Inflammatory macrophage (primary cell): ENCODE measurements around the gene LPP.

ENCODE experiments used
- DNase-seq, 2 donors: peaks; one replicate each; pipeline ENCODE4 v3.0.0-alpha.2; 2020 to 2022

The LPP gene

DNA sequence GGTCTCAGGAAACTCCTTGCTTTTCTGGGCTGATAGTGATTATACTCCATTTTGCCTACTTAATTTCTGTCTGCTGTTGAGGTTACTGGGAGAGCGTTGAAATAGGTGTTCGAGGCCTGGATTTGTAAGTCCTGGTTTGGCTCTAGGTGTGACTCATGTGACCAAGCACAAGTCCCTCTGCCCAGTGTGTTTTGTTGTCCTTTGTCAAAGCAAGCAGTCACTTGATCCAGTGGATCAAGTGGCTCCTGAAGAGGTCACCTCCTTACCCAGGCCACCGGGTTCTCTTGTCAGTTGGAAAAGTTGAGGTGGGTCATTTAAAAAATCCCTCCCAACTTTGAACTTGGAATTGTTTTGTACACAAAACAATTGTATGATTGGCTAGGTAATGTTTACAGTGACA lies 70.0 kb downstream of the LPP start:
- no peak for DNase-seq

DNA sequence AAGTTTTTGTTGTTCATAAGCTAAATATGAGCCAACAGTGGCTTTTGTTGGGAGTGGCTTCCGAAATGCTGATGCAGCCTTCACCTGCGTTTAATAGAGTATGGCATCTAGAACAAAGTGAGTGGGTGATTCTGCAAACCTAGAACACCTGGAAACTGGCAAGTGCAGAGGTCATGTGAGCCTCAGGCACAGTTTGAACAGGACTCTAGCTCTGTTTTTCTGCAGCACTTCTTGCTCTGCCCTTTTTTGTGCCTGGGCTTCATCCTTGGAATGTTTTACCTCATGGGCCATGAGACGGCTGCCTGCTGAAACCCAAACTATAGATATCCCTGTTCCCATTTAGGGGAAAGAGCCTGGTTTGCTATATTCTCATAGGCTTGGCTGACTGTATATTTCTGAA lies 73.5 kb downstream of the LPP start:
- no peak for DNase-seq

DNA sequence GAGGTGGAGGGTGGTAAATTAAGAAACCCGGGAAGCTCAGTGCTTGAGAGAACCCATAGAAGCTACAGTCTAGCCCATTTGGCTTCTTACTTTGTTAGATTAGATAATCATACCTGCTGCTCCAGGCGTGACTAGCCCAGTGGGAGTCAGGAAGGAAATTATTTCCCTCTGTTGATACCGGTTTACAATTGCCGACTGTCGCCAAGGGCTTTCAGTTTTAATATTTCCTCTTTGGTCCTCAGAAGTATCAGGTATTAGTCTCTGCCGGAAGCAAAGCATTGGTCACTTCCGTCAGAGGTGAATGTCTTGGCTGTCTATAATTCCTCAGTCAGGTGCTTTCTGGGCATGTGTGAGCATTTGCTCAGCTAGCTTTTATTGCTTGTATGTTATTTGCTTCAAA lies 75.2 kb downstream of the LPP start:
- no peak for DNase-seq

- DNase-seq: no peak
Observed at GRCh38 chr3:188229726-188230125, 75.8 kb downstream of the LPP start.

- no peak for DNase-seq
Observed at GRCh38 chr3:188230962-188231361, 77.0 kb downstream of the LPP start.

DNA sequence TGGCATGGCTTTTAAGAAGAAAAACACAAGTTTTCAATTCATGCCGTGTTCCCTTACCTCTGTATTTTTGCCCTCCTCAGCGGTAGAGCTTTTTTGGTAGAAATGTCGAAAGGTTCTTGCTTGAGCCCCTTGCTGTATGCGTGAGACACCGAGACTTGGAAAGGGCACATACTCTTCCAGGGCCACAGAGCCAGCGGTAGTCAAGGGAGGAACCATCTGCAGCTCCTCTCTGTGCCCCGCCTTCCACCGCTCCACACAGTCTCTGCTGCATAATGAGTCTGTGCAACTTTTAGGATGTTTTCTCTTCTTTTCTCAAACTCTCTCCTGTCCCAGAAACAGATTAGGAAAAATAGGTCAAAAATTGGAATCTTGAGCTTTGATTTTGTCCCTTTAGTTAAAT lies 77.5 kb downstream of the LPP start:
- no peak for DNase-seq

- DNase-seq: no peak
Observed at GRCh38 chr3:188232656-188233055, 78.7 kb downstream of the LPP start.

DNA sequence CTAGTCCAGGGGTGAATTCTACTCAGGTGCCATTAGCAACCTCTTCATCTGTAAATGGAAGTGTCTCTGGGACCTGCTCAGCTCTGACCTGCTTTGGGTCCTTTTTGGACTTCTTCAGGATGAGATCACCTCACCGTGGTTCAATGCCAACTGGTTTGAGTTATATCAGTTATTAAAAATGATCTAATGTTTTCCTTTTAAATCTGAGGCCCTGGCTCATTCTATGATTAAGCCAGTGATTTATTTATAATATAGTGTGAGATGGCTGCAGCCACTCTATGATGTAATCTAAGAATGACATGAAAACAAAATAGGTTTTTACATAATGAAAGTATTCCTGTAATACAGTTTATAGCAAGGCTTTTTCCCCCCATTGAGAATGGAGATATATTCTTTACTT lies 79.4 kb downstream of the LPP start:
- no peak for DNase-seq

DNA sequence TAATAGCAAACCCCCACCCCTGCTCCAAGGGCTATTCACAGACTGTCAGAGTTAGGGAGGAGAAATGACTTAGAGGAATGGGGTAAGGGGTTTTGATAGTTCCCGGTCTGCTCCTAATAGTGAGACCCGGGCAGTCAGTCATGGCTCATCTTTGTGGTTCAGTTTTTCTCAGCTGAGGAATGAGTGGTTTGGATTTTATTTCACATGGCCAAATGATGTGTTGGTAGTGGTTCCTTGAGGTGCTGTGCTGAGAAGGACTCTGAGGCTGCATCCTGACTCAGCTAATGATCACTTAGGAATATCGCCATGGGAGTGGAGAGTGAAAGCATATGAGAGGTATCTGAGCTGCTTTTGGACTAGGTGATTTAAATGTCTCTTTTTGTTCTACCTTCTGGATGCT lies 80.2 kb downstream of the LPP start:
- DNase-seq: no peak

DNA sequence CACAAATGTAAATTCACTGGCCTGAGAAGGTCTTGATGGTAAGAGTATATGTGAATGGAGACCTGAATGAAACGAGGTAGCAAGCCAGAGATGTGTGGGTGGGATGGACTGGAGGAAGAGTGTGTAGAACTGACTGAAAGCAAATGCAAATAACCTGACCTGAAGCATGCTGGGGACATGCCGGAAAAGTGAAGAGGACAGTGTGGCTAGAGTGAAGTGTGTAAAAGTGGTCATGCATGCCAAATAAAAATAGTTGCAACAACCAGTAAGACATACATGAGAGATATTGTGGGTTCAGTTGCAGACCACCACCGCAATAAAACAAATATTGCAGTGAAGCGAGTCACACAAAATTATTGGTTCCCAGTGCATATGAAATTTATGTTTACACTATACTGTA lies 82.3 kb downstream of the LPP start:
- no peak for DNase-seq

GRCh38 chr3:188239035-188239434 lies 85.1 kb downstream of the LPP start:
- no peak for DNase-seq

GRCh38 chr3:188239577-188239976 lies 85.6 kb downstream of the LPP start:
- no peak for DNase-seq

- no peak for DNase-seq
Observed at GRCh38 chr3:188240189-188240981, 86.4 kb downstream of the LPP start.

DNA sequence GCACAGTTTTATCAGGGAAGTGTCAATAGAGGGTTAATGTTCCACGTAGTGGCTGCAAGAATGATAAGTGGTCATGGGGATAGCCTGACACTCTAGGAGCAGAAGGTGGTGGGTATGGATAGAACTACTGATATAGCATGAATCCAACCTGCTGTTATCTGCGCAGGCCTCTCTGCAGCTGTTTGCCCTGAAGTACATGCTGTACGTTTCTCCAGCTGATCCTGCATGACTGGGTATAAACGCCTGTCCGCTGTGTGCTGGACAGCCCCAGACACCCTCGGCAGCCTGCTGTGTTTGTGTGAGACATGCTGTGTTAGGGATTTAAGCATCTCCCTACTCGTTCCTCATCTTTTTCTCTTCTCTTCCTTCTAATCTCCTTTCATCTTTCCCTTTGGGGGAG lies 87.1 kb downstream of the LPP start:
- DNase-seq: no peak

DNA sequence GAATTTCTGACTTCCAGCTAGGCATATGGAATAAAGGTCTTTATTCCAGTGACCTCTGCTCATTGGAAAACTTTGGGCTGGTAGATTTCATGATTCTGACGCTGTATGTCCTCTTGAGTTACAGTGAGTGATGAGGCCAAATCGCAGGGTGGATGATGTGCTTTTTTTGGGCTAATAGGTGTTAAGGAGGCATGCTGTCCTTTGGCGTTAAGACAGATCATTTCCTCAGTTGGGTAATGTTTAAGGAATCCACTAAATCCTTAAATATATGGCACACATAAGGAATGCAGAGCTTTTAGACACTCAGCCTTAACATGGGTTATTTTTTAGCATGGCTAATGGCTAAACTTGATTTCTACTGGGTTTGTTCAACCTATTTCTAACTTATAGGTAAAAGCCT lies 87.9 kb downstream of the LPP start:
- DNase-seq: no peak

- no peak for DNase-seq
Observed at GRCh38 chr3:188242436-188243123, 88.6 kb downstream of the LPP start.

- DNase-seq: no peak
Observed at GRCh38 chr3:188243124-188243795, 89.3 kb downstream of the LPP start.

GRCh38 chr3:188244395-188244861 lies 90.5 kb downstream of the LPP start:
- DNase-seq: no peak

GRCh38 chr3:188246905-188247304 lies 92.9 kb downstream of the LPP start:
- DNase-seq: no peak

GRCh38 chr3:188248036-188248561 lies 94.1 kb downstream of the LPP start:
- DNase-seq: no peak

GRCh38 chr3:188253123-188253793 lies 99.3 kb downstream of the LPP start:
- DNase-seq: no peak

DNA sequence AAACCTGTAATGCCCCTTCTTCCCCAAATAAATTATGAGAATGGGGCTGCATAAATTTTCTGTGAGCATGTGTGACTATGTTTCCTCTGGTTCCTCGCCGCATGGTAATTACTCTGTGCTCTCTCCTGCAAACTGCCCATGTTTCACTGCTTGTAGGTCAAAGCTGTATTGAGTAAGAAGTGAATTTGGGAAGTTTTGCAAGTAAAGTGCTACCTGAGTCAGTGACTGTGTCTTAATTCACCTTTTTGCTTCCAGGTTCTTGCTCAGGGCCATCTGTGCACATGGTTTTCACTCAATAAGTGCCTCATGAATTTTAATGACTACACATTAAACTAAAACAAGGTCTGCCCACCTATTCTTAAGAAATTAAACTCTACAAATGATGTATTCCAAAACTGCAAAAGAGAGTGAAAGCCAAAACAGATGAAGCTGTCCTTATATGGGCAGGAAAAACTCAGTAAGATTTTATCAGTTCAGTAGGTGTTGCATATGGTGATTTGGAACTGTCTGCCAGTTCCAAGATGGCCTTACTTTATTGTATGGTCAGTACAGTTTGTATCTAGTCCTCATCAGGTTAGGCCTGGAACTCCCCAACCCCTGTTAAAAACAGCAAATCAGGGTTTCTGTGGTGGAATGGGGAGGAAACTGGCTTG lies 100.0 kb downstream of the LPP start:
- no peak for DNase-seq
